Activated T-cell treated with anti-CD3 and anti-CD28 coated beads, Interleukin-2, amount 50 U/mL, for 4 hours (primary cell): ENCODE results near the gene B3GNT5. TPM values are rescaled to one million over a fixed set of nuclear protein-coding genes. Genes with fewer than 3 reads are reported as not detected.
A peak's percentile ranks its signal among the peaks of the same experiment; 100 is the strongest.

Experiments used
- ATAC-seq, 2 donors: fragments of 200-7000 bp; cut with Tn5 transposase; one replicate each; pipeline ENCODE4 v1.10.0; 2021
- DNase-seq: peaks from one replicate; pipeline ENCODE4 v3.0.0-alpha.2; 2020
- H3K27me3 Mint-ChIP-seq: one replicate; pipeline ENCODE4 v1.8.0; 2021; ENCODE audit warnings: low read depth, mixed read lengths
- H3K36me3 Mint-ChIP-seq: one replicate; pipeline ENCODE4 v1.8.0; 2022; ENCODE audit warnings: mixed read lengths; ENCODE audit not compliant: insufficient read depth
- H3K4me1 Mint-ChIP-seq: one replicate; pipeline ENCODE4 v1.8.0; 2021; ENCODE audit warnings: low read depth, mixed read lengths
- H3K4me3 Mint-ChIP-seq: one replicate; pipeline ENCODE4 v1.8.0; 2021; ENCODE audit warnings: mild to moderate bottlenecking, moderate library complexity, mixed read lengths
- H3K9me3 Mint-ChIP-seq: one replicate; pipeline ENCODE4 v1.8.0; 2021; ENCODE audit warnings: mixed read lengths
- total RNA-seq, 3 donors: library from RNA; stranded (reverse); gene quantifications; one replicate each; pipeline ENCODE4 v1.2.1, GENCODE V29; 2021

Gene B3GNT5
- total RNA-seq, 3 donors from 2014 or later = 24.1 to 66.6 (median 34.1) TPM

DNA sequence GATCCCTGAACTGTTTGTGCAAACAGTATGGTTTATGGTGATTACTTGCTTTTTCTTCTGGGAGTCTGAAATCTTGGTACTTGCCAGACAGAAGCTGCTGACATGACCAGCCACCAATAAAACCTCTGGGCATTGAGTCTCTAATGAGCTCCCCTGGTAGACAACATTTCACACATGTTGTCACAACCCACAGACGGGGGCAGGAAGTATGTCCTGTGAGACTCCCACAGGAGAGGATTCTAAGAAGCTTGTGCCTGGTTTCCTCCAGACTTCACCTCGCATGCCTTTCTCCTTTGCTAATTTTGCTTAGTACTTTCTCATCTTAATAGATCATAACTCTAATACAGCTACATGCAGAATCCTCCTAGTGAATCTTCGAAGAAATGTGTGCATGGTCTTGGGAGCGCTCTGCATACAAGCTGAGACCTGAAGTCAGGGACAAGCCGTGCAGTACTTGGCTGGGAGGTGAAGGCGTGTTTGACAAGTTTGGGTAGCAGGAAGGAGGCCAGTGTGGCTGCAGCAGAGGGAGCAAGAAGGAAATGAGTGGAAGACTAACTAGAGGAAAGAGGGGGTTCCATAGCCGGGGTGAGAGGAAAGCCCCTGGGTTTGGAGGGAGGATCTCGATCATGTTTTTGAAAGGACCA, 49.0 kb downstream of the B3GNT5 start:
- H3K36me3 Mint-ChIP-seq = peaks cover 9% of the 10 kb centered on the region
- H3K27me3 Mint-ChIP-seq = no peaks in the 10 kb centered on the region
- DNase-seq = no peak
- H3K9me3 Mint-ChIP-seq = no peaks in the 10 kb centered on the region
- no peak for ATAC-seq
- H3K4me1 Mint-ChIP-seq = peaks cover 13% of the 10 kb centered on the region
- no peak overlapping the region for H3K4me3 Mint-ChIP-seq

DNA sequence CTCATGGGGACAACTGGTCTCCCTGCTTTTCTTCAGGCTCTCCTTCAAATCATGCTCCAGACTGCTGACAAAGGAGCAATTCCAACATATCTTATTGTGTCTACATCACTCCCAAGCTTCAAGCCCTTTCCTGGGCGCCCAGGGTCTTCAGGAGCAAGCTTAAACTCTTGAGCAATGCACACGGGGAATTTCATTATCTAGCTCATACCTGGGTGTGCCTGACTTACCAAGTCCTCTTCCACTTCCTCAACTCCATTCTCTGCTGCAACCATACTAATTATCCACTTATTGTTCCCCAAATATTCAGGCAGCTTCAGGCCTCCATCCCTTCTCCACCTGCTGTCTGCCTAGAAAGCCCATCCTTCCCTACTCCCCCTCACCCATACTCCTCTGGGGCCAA, 50.6 kb downstream of the B3GNT5 start:
- Mint-ChIP-seq H3K4me3 (no peak overlapping the region), H3K9me3 (no peaks in the 10 kb centered on the region), H3K4me1 (peaks cover 18% of the 10 kb centered on the region), H3K27me3 (no peaks in the 10 kb centered on the region), H3K36me3 (peaks cover 9% of the 10 kb centered on the region)
- DNase-seq = no peak
- ATAC-seq = no peak

DNA sequence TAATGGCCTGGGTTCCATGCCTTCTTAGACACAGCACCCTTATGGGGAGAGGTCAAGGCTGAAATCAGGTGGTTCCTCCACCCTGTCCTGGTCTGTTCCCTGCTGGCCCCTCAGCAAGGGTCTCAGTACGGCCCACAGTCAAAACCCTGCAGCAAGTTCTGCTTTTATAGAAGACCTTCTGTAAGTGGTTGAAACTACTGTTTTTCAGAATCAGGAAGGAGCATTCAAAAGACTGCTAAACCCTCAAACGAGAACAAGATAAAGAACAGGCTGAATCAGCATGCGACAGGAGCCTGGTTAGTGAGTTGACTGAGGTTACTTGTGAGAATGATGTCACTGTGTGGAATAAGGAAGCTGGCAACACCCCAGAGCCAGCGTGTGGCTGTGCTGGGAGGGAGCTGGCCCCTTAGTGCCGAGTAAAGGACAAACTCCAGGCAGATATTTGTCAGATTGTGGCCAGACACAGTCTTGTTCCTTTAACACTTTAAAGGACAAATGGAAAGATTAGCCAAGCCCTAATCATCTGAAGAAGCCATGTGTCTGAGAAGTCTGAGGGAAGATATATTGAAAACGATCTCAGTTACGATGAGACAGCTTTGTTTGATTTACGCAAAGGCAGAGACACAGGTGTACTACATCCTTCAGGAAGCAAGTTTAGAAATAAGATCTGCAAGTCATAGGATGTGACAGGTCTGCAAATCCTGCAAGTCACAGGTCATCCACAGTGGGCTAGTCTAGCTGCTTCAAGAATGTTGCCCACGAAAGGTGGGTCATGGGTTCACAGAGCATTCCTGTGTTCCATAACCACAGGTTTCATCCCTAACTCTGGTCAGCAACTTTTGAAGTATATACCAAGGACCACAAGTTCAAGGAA, 54.0 kb downstream of the B3GNT5 start:
- H3K4me1 Mint-ChIP-seq = peaks cover 17% of the 10 kb centered on the region
- H3K4me3 Mint-ChIP-seq = no peak overlapping the region
- ATAC-seq (peak; percentile 88 to 97), DNase-seq (peak; percentile 34)
- H3K9me3 Mint-ChIP-seq = no peaks in the 10 kb centered on the region
- H3K27me3 Mint-ChIP-seq = no peaks in the 10 kb centered on the region
- peaks cover 8% of the 10 kb centered on the region for H3K36me3 Mint-ChIP-seq

DNA sequence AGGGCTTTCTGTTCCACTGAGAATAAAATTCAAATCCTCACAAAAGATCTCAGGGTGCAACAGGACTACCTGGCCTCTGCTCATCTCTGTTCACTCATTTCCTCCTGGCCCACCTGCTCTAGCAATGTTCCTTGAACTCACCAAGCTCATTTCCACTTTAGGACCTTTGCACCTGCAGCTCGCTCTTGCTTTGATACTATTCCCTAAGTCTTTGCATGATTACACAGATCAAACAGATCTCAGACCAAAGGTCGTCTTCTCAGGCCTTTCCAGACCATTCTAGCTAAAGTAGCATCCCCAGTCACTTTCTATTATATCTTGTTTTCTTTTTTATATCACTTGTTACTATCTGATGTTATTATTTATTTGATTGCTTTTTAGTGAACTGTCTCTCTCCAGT, 54.7 kb downstream of the B3GNT5 start:
- Mint-ChIP-seq H3K9me3 (no peaks in the 10 kb centered on the region), H3K4me3 (no peak overlapping the region), H3K27me3 (no peaks in the 10 kb centered on the region), H3K4me1 (peaks cover 15% of the 10 kb centered on the region), H3K36me3 (peaks cover 8% of the 10 kb centered on the region)
- ATAC-seq (no peak), DNase-seq (no peak)

DNA sequence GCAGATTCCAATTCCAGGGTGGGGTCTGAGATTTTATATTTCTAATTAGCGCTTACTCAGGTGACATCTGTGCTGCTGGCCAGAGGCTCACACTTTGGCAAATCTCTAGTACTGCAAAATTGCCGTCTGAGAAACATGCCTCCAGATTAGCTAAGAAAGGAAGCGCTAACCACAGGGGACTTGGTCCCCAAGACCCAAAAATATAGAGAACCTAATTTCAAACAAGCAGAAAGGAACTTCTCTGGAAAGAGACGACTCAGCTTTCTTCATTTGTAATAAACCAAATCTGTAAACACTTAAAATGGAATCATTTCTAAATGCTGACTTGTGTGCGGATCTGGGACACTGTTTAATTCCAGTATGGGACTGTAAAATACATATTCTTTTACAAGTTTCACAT, 55.7 kb downstream of the B3GNT5 start:
- H3K4me1 Mint-ChIP-seq = peaks cover 16% of the 10 kb centered on the region
- H3K9me3 Mint-ChIP-seq = no peaks in the 10 kb centered on the region
- DNase-seq (no peak), ATAC-seq (no peak)
- H3K4me3 Mint-ChIP-seq = no peak overlapping the region
- H3K36me3 Mint-ChIP-seq = peaks cover 4% of the 10 kb centered on the region
- no peaks in the 10 kb centered on the region for H3K27me3 Mint-ChIP-seq

DNA sequence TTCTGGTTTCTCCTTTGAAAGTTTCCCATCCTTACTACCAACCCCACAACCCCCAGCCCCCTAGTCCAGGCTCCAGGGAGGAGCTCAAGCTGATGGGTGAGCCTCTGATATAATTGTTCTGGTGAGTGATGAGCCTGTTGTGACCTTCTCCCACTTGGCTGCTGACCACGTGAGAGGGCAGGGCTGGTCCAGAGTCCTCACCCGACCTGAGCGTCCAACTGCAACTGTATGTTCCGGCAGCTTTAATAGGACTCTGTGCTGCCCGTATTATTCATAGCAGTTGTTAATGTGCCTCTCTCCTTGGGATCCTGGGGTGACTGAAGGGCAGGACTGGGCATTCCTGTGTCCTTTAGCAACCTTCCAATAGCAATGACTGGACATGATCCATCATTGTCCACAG, 56.2 kb downstream of the B3GNT5 start:
- Mint-ChIP-seq H3K36me3 (peaks cover 2% of the 10 kb centered on the region), H3K27me3 (no peaks in the 10 kb centered on the region), H3K4me3 (no peak overlapping the region), H3K4me1 (peaks cover 16% of the 10 kb centered on the region), H3K9me3 (no peaks in the 10 kb centered on the region)
- ATAC-seq = no peak
- no peak for DNase-seq

DNA sequence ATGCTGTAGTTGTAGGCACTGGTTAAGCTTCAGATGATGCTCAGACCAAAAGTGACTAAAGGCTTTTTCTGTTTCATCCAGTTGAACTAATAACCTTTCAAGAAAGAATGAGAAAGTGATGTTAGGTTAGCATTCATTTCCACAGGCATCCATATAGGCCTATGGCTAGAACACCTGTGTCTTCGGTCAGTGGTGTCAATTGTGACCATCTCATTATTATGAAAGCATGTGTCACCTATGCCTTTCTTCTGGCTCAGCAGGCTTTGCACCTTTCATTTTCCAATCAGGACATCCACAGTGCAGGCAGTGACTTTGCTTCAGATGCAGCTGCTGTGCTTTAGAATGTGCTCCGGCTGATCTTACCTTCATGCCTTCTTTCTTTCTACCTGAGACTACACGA, 57.9 kb downstream of the B3GNT5 start:
- Mint-ChIP-seq H3K27me3 (no peaks in the 10 kb centered on the region), H3K36me3 (peaks cover 2% of the 10 kb centered on the region), H3K4me1 (peaks cover 16% of the 10 kb centered on the region), H3K4me3 (no peak overlapping the region), H3K9me3 (no peaks in the 10 kb centered on the region)
- DNase-seq (no peak), ATAC-seq (no peak)

DNA sequence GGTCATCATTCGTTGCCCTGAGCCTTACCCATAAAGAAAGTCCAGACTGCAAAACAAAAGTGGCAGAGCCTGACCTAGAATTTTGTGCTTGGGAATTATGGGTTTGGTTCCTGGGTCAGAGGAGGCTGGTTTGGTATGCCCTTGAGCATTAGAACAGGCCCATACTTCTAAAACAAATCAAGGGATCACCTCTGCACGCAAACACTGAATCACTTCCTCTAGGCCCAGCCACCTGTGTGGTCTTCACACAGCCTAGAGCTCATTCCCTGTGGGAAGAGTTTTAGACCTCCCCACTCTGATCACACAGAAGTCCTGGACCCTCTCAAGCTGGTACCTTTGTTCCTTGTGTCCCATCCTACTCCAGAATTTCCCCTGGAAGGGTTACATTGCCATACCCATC, 59.4 kb downstream of the B3GNT5 start:
- DNase-seq (no peak), ATAC-seq (no peak)
- H3K36me3 Mint-ChIP-seq = peaks cover 2% of the 10 kb centered on the region
- H3K9me3 Mint-ChIP-seq = no peaks in the 10 kb centered on the region
- no peaks in the 10 kb centered on the region for H3K27me3 Mint-ChIP-seq
- H3K4me3 Mint-ChIP-seq = no peak overlapping the region
- H3K4me1 Mint-ChIP-seq = peaks cover 4% of the 10 kb centered on the region

DNA sequence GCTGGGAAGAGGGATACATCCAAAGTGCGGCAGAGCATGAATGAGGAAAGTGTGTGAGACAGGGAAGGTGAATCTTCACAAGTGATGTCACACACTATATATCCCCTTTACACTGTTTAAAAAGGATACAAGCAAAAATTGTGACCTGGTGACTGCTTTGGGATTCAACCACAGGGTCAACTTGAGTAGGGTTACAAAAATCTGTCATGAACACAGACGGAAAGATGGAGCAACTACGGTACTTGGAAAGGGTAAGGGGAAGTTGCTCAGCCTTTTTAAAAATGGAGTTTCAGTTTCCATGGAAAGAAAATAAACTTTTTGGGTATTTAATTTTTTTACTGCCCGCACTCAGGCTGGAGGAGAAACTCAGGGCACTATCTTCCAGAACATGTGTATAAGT, 60.3 kb downstream of the B3GNT5 start:
- ATAC-seq = no peak
- no peak for DNase-seq
- H3K4me3 Mint-ChIP-seq = no peak overlapping the region
- H3K36me3 Mint-ChIP-seq = peaks cover 2% of the 10 kb centered on the region
- no peaks in the 10 kb centered on the region for H3K9me3 Mint-ChIP-seq
- H3K27me3 Mint-ChIP-seq = no peaks in the 10 kb centered on the region
- H3K4me1 Mint-ChIP-seq = peaks cover 2% of the 10 kb centered on the region

DNA sequence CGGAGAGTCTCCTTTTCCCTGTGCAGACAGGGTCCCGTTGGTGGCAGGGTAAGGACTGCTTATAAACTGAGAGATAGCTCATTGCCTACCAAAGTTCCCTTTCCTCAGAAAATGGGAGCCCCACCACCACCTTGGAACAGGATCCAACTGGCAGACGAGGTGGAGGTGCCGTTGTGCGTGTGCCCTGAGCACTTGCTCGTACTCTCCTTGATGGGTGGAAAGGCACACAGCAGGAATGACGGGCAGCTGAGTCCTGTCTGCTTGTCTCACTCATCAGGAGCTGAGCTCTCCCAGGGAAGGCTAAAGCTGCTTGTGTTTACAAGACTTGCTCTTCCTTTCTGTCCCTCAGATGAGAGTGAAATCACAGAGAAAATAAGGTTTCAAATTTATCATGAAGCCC, 60.7 kb downstream of the B3GNT5 start:
- no peak overlapping the region for H3K4me3 Mint-ChIP-seq
- peaks cover 2% of the 10 kb centered on the region for H3K36me3 Mint-ChIP-seq
- H3K9me3 Mint-ChIP-seq = no peaks in the 10 kb centered on the region
- ATAC-seq (no peak), DNase-seq (no peak)
- no peaks in the 10 kb centered on the region for H3K27me3 Mint-ChIP-seq
- peaks cover 2% of the 10 kb centered on the region for H3K4me1 Mint-ChIP-seq

DNA sequence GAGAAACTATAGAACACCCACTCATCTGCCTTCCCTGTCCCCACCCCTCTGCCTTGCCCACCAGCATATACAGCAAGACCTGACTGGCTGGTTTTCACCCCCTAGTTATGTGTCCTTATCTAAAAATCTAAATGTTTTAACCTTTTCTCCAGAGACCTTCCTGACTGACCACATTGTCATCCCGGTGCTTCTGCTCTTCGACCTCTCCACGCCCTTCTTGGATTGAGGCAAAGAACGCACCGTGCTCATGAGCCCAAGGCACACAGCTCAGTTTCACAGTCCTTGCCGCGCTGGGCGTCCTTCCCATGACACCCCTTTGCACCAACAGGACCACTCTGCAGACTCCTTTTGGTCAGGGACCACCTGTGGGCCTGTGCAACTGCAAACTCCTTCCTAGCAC, 62.7 kb downstream of the B3GNT5 start:
- DNase-seq (no peak), ATAC-seq (no peak)
- H3K4me3 Mint-ChIP-seq = no peak overlapping the region
- no peaks in the 10 kb centered on the region for H3K36me3 Mint-ChIP-seq
- no peaks in the 10 kb centered on the region for H3K9me3 Mint-ChIP-seq
- peaks cover 10% of the 10 kb centered on the region for H3K4me1 Mint-ChIP-seq
- no peaks in the 10 kb centered on the region for H3K27me3 Mint-ChIP-seq

DNA sequence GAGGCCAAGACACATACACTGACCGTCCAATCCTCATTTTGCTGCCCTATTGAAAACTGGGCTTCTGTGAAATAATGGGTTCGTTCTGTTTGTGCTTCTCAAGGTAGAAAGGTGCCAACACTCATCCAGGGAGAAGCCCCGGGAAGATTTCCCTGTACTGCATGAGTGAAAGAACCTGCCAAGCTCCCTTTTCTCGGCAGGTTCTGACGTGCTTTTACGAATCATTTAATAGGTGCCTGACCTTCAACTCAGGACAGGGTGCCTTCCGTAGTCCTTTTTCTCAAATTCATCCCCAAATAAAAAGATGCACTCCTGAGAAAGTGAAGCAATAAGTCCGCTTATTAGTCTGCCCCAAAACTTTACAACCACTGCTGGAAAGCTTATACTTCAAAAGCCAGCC, 64.2 kb downstream of the B3GNT5 start:
- no peak for DNase-seq
- no peaks in the 10 kb centered on the region for H3K9me3 Mint-ChIP-seq
- no peaks in the 10 kb centered on the region for H3K27me3 Mint-ChIP-seq
- no peaks in the 10 kb centered on the region for H3K36me3 Mint-ChIP-seq
- no peak for ATAC-seq
- peaks cover 10% of the 10 kb centered on the region for H3K4me1 Mint-ChIP-seq
- no peak overlapping the region for H3K4me3 Mint-ChIP-seq

DNA sequence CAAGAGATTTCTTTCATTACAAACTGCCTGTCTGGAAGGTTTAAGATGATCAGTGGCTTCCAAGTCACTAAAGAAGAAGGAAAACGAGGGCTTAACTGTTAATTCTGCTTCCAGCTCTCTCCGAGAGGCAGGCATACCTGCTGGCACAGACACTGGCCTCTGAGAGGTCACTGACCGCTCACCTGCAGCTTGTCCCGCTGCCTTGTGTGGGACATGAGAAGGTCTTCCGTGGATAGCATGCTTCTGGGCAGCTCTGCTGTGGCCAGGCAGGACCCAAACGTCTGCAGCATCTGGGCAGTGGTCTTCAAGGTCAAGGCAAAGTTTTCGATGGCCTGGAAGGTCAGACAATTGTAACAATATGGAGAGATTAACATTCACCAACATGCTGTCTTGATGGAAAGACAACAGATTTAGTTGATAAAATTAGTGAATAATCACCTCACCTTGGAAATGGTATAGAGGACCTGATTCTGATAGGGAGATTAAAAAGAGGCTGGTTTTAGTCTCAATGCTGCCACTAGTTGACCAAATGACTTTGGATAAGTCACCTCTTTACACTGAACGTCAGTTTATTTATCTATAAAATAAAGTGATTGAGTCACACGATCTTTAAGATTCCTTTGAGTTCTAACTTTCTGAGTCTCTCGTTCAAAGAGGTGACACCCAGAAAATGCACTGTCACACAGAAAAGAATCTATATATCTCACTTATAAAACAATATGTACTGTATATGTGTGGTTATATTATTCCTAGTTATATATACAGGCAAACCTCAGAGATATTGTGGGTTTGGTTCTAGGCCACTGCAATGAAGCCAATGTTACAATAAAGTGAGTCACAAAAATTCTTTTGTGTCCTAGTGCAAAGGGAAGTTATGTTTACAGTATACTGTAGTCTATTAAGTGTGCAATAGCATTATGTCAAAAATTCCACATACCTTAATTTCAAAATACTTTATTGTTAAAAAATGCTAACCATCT, 65.1 kb downstream of the B3GNT5 start:
- peaks cover 10% of the 10 kb centered on the region for H3K4me1 Mint-ChIP-seq
- DNase-seq (no peak), ATAC-seq (no peak)
- no peak overlapping the region for H3K4me3 Mint-ChIP-seq
- no peaks in the 10 kb centered on the region for H3K9me3 Mint-ChIP-seq
- no peaks in the 10 kb centered on the region for H3K36me3 Mint-ChIP-seq
- H3K27me3 Mint-ChIP-seq = no peaks in the 10 kb centered on the region

DNA sequence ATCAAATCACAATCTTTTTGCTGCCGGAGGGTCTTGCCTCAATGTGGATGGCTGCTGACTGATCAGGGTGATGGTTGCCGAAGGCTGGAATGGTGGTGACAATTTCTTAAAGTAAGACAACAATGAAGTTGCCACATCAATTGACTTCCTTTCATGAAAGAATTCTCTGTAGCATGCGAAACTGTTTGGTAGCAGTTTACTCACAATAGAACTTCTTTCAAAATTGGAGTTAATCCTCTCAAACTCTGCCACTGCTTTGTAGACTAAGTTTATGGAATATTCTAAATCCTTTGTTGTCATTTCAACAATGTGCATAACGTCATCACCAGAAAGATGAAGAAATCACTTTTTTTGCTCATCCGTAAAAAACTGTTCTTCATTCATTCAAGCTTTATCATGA, 65.8 kb downstream of the B3GNT5 start:
- ATAC-seq = peak in 1 of 2 donors; percentile 27
- H3K4me1 Mint-ChIP-seq = peaks cover 9% of the 10 kb centered on the region
- H3K27me3 Mint-ChIP-seq = no peaks in the 10 kb centered on the region
- H3K4me3 Mint-ChIP-seq = no peak overlapping the region
- no peaks in the 10 kb centered on the region for H3K36me3 Mint-ChIP-seq
- H3K9me3 Mint-ChIP-seq = no peaks in the 10 kb centered on the region
- no peak for DNase-seq
